HL-60/S4 (cell line): ENCODE results near the gene JADE3.
"Not testable (repeated sequence)": the region's sequence is repeated elsewhere in the genome, so short reads cannot be mapped to it uniquely, and the experiment has no call there.

Experiments used
- in situ Hi-C: fragments of 300-500 bp; cut with MboI; formaldehyde crosslinking; loops from 2 replicates; pipeline ENCODE4 v1.14.3; 2022; ENCODE audit warnings: low sequenced_read_pairs

JADE3 gene

GRCh38 chrX:46929439-46930261 lies 17.4 kb downstream of the JADE3 start:
- in situ Hi-C loops = no loop called here

GRCh38 chrX:46935295-46935694 lies 23.1 kb downstream of the JADE3 start:
- in situ Hi-C loops = no loop called here

GRCh38 chrX:46938589-46938988 lies 26.4 kb downstream of the JADE3 start:
- in situ Hi-C loops = no loop called here

- in situ Hi-C loops = no loop called here
Measured at GRCh38 chrX:46941341-46941740, 29.1 kb downstream of the JADE3 start.

GRCh38 chrX:46953137-46953527 lies 40.9 kb downstream of the JADE3 start:
- in situ Hi-C loops = no loop called here

- in situ Hi-C loops = no loop called here
Measured at GRCh38 chrX:46953597-46953996, 41.4 kb downstream of the JADE3 start.

- in situ Hi-C loops = no loop called here
Measured at GRCh38 chrX:46954716-46955115, 42.5 kb downstream of the JADE3 start.

- in situ Hi-C loops = not testable (repeated sequence)
Measured at GRCh38 chrX:46956589-46956988, 44.4 kb downstream of the JADE3 start.

GRCh38 chrX:46957297-46957696 lies 45.1 kb downstream of the JADE3 start:
- in situ Hi-C loops = no loop called here

- in situ Hi-C loops = no loop called here
Measured at GRCh38 chrX:46959101-46959500, 46.9 kb downstream of the JADE3 start.

GRCh38 chrX:46959985-46960700 lies 47.9 kb downstream of the JADE3 start:
- in situ Hi-C loops = no loop called here

- in situ Hi-C loops = no loop called here
Measured at GRCh38 chrX:46961097-46961496, 48.9 kb downstream of the JADE3 start.

- in situ Hi-C loops = no loop called here
Measured at GRCh38 chrX:46961574-46962283, 49.5 kb downstream of the JADE3 start.

- in situ Hi-C loops = no loop called here
Measured at GRCh38 chrX:46965125-46965758, 53.0 kb downstream of the JADE3 start.

GRCh38 chrX:46967547-46967946 lies 55.3 kb downstream of the JADE3 start:
- in situ Hi-C loops = no loop called here

GRCh38 chrX:46977046-46977445 lies 64.8 kb downstream of the JADE3 start:
- in situ Hi-C loops = not testable (repeated sequence)

GRCh38 chrX:46978341-46979291 lies 66.4 kb downstream of the JADE3 start:
- in situ Hi-C loops = no loop called here

GRCh38 chrX:46984705-46985104 lies 72.5 kb downstream of the JADE3 start:
- in situ Hi-C loops = no loop called here

GRCh38 chrX:46989548-46989947 lies 77.3 kb downstream of the JADE3 start:
- in situ Hi-C loops = no loop called here

- in situ Hi-C loops = no loop called here
Measured at GRCh38 chrX:46991664-46992063, 79.4 kb downstream of the JADE3 start.
